Measurements from ENCODE around the gene ARSI. TPM values are rescaled to one million over a fixed set of nuclear protein-coding genes. Genes with fewer than 3 reads are reported as not detected.

ARSI gene
- total and polyA plus RNA-seq, 2 of the 13 experiments (the other 11 are each of a cell fraction or from before 2014, with no cell fraction given), result 4.2 to 33.9 TPM

DNA sequence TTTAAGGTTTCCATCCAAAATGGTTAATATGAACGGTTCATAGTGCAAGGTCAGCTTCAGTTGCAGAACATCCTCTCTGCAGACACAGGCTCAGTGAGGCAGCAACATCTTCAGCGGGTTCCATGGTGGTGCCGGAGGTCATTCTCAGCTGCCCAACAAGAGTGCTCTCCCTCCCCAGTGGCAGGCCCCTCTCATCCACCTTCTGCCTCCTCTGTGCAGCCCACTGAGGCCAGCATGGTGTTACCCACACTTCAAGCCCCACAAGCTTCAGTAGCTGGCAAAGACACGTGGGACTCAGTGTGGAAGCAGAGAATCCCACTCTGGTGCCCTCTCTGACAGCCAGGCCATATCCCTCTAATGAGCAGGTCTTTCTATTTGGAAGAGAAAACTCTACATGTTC is 4.1 kb upstream of the ARSI start (continued):
- TF ChIP-seq ZNF660 (CRISPR knock-in tag; IDR thresholded peaks at IDR 0.05; ENCODE audit: borderline replicate concordance, low read depth) (no peak), NCOA1 (CRISPR knock-in tag; IDR thresholded peaks at IDR 0.05) (no peak), ZNF619 (CRISPR knock-in tag; IDR thresholded peaks at IDR 0.05) (no peak), ZBTB21 (CRISPR knock-in tag; IDR thresholded peaks at IDR 0.05) (no peak), SMC3 (IDR thresholded peaks at IDR 0.05; ENCODE audit: low read length) (no peak), ZNF788 (CRISPR knock-in tag; IDR thresholded peaks at IDR 0.05; ENCODE audit: borderline replicate concordance) (no peak), ZFAT (CRISPR knock-in tag; conservative IDR thresholded peaks at IDR 0.05) (no peak), ZFP62 (CRISPR knock-in tag; IDR thresholded peaks at IDR 0.05) (no peak), KMT2B (CRISPR knock-in tag; IDR thresholded peaks at IDR 0.05) (no peak), ATF1 (CRISPR knock-in tag; IDR thresholded peaks at IDR 0.05) (no peak), ISX (CRISPR knock-in tag; conservative IDR thresholded peaks at IDR 0.05) (no peak), MIXL1 (CRISPR knock-in tag; IDR thresholded peaks at IDR 0.05) (no peak), ZSCAN22 (CRISPR knock-in tag; IDR thresholded peaks at IDR 0.05) (no peak), ZBTB38 (CRISPR knock-in tag; IDR thresholded peaks at IDR 0.05) (peak; percentile 81; the same call in 1 of the 2 replicates)
- TF ChIP-seq, protein P1, sequence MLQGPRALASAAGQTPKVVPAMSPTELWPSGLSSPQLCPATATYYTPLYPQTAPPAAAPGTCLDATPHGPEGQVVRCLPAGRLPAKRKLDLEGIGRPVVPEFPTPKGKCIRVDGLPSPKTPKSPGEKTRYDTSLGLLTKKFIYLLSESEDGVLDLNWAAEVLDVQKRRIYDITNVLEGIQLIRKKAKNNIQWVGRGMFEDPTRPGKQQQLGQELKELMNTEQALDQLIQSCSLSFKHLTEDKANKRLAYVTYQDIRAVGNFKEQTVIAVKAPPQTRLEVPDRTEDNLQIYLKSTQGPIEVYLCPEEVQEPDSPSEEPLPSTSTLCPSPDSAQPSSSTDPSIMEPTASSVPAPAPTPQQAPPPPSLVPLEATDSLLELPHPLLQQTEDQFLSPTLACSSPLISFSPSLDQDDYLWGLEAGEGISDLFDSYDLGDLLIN (CRISPR knock-in tag; IDR thresholded peaks at IDR 0.05; ENCODE audit: borderline replicate concordance), result no peak
- TF ChIP-seq, protein P2, sequence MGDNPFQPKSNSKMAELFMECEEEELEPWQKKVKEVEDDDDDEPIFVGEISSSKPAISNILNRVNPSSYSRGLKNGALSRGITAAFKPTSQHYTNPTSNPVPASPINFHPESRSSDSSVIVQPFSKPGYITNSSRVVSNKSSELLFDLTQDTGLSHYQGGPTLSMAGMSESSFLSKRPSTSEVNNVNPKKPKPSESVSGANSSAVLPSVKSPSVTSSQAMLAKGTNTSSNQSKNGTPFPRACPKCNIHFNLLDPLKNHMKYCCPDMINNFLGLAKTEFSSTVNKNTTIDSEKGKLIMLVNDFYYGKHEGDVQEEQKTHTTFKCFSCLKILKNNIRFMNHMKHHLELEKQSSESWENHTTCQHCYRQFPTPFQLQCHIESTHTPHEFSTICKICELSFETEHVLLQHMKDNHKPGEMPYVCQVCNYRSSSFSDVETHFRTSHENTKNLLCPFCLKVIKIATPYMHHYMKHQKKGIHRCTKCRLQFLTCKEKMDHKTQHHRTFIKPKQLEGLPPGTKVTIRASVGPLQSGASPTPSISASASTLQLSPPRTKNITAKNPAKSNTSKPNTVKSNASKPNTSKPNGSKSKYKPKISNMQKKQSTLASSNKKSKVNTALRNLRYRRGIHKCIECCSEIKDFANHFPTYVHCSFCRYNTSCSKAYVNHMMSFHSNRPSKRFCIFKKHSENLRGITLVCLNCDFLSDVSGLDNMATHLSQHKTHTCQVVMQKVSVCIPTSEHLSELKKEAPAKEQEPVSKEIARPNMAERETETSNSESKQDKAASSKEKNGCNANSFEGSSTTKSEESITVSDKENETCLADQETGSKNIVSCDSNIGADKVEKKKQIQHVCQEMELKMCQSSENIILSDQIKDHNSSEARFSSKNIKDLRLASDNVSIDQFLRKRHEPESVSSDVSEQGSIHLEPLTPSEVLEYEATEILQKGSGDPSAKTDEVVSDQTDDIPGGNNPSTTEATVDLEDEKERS (CRISPR knock-in tag; IDR thresholded peaks at IDR 0.05), result no peak
- TF ChIP-seq, protein P3, sequence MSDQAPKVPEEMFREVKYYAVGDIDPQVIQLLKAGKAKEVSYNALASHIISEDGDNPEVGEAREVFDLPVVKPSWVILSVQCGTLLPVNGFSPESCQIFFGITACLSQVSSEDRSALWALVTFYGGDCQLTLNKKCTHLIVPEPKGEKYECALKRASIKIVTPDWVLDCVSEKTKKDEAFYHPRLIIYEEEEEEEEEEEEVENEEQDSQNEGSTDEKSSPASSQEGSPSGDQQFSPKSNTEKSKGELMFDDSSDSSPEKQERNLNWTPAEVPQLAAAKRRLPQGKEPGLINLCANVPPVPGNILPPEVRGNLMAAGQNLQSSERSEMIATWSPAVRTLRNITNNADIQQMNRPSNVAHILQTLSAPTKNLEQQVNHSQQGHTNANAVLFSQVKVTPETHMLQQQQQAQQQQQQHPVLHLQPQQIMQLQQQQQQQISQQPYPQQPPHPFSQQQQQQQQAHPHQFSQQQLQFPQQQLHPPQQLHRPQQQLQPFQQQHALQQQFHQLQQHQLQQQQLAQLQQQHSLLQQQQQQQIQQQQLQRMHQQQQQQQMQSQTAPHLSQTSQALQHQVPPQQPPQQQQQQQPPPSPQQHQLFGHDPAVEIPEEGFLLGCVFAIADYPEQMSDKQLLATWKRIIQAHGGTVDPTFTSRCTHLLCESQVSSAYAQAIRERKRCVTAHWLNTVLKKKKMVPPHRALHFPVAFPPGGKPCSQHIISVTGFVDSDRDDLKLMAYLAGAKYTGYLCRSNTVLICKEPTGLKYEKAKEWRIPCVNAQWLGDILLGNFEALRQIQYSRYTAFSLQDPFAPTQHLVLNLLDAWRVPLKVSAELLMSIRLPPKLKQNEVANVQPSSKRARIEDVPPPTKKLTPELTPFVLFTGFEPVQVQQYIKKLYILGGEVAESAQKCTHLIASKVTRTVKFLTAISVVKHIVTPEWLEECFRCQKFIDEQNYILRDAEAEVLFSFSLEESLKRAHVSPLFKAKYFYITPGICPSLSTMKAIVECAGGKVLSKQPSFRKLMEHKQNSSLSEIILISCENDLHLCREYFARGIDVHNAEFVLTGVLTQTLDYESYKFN (CRISPR knock-in tag; conservative IDR thresholded peaks at IDR 0.05), result no peak
- TF ChIP-seq, protein P4, sequence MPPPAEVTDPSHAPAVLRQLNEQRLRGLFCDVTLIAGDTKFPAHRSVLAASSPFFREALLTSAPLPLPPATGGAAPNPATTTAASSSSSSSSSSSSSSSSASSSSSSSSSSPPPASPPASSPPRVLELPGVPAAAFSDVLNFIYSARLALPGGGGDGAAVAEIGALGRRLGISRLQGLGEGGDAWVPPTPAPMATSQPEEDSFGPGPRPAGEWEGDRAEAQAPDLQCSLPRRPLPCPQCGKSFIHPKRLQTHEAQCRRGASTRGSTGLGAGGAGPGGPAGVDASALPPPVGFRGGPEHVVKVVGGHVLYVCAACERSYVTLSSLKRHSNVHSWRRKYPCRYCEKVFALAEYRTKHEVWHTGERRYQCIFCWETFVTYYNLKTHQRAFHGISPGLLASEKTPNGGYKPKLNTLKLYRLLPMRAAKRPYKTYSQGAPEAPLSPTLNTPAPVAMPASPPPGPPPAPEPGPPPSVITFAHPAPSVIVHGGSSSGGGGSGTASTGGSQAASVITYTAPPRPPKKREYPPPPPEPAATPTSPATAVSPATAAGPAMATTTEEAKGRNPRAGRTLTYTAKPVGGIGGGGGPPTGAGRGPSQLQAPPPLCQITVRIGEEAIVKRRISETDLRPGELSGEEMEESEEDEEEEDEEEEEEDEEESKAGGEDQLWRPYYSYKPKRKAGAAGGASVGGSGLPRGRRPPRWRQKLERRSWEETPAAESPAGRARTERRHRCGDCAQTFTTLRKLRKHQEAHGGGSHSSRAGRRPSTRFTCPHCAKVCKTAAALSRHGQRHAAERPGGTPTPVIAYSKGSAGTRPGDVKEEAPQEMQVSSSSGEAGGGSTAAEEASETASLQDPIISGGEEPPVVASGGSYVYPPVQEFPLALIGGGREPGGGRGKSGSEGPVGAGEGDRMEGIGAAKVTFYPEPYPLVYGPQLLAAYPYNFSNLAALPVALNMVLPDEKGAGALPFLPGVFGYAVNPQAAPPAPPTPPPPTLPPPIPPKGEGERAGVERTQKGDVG (CRISPR knock-in tag; IDR thresholded peaks at IDR 0.05; ENCODE audit: borderline replicate concordance), result peak; percentile 64; the same call in 1 of the 2 replicates
